ENCODE data around the gene PAPSS2. TPM values are rescaled to one million over a fixed set of nuclear protein-coding genes. Genes with fewer than 3 reads are reported as not detected.

Gene PAPSS2
- total RNA-seq, 4 donors from 2014 or later: 25.5 to 32.1 (median 28.8) TPM

GRCh38 chr10:87656431-87657072 lies 3.1 kb upstream of the PAPSS2 start:
- H3K4me3 ChIP-seq (replicated peaks in 1 of 3): no peak overlapping the region
- no peaks in the 10 kb centered on the region for H3K36me3 ChIP-seq
- DNase-seq: no peak
- peak overlapping the region in 1 of 3 donors; percentile 61 for H3K27ac ChIP-seq
- H3K4me1 ChIP-seq: peaks cover 0 to 19% of the 10 kb centered on the region in 2 donors
- H3K9me3 ChIP-seq: no peaks in the 10 kb centered on the region
- intact Hi-C loops (cut with DNase I): loop anchor here (5.0 to 10.0 kb wide), 2 partner anchors 81 to 122 kb away; no protein-coding TSS in a partner anchor
- no peaks in the 10 kb centered on the region for H3K27me3 ChIP-seq
- 37 to 42% methylated on average over 4 of the region's 4 CpGs for WGBS, 2 donors
- no peak for TF ChIP-seq POLR2A (IDR thresholded peaks at IDR 0.05)
- TF ChIP-seq, protein P1, sequence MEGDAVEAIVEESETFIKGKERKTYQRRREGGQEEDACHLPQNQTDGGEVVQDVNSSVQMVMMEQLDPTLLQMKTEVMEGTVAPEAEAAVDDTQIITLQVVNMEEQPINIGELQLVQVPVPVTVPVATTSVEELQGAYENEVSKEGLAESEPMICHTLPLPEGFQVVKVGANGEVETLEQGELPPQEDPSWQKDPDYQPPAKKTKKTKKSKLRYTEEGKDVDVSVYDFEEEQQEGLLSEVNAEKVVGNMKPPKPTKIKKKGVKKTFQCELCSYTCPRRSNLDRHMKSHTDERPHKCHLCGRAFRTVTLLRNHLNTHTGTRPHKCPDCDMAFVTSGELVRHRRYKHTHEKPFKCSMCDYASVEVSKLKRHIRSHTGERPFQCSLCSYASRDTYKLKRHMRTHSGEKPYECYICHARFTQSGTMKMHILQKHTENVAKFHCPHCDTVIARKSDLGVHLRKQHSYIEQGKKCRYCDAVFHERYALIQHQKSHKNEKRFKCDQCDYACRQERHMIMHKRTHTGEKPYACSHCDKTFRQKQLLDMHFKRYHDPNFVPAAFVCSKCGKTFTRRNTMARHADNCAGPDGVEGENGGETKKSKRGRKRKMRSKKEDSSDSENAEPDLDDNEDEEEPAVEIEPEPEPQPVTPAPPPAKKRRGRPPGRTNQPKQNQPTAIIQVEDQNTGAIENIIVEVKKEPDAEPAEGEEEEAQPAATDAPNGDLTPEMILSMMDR (IDR thresholded peaks at IDR 0.05): peak; percentile 36 to 79 (median 70)

DNA sequence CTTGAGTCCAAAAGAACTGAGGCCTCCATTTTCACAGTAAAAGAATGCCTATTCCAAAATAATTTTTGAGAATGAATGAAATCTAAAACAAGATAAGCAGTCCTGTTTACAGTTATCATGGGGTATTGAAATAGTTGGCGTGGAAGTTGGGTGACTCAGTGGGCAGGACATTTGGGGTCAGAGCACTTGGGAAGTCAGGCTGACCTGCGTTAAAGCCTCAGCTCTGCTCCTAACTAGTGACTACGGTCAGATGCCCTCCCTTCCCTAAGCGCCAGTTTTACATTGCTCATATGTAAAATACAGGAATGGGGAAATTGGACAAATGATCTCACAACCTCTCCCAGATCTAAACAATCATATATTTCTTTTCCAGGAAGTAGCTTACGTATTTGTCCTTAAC lies 2.3 kb upstream of the PAPSS2 start:
- 80 to 85% methylated on average over 5 of the region's 5 CpGs for WGBS, 2 donors
- H3K4me1 ChIP-seq: peaks cover 0 to 19% of the 10 kb centered on the region in 2 donors
- H3K4me3 ChIP-seq (replicated peaks in 1 of 3): no peak overlapping the region
- DNase-seq: no peak
- TF ChIP-seq, protein P1 (IDR thresholded peaks at IDR 0.05): no peak
- no peak for TF ChIP-seq POLR2A (IDR thresholded peaks at IDR 0.05)
- intact Hi-C loops (cut with DNase I): loop anchor here (5.0 to 10.0 kb wide), 2 partner anchors 80 to 123 kb away; no protein-coding TSS in a partner anchor
- no peaks in the 10 kb centered on the region for H3K36me3 ChIP-seq
- no peaks in the 10 kb centered on the region for H3K27me3 ChIP-seq
- peak overlapping the region in 2 of 3 donors; percentile 4 to 61 for H3K27ac ChIP-seq
- no peaks in the 10 kb centered on the region for H3K9me3 ChIP-seq

DNA sequence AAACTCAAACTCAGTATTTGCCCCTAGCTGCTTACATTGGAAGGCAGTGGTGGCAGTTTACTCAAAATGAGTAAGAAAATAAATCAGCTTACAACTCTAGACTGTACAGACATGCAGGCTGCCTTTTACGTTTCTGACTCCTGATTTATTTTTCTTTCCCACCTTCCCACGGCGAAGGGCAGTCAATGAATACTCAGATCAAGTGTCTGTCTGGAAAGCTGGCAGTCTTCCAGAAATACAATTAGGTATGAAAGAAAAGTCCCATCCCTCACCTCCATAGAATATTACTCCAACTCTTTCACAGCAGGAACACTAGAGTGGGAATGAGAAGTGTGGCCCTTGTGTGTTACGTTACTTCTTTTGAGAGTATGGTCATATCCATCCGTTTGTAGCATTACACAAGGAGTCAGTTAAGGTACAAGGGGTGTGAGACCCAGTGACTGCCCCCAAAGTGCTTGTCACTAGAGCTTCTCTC lies 1.3 kb upstream of the PAPSS2 start:
- Histone ChIP-seq H3K27ac (peak overlapping the region; percentile 39 to 75 (median 61)), H3K27me3 (no peaks in the 10 kb centered on the region), H3K36me3 (no peaks in the 10 kb centered on the region), H3K9me3 (no peaks in the 10 kb centered on the region), H3K4me1 (peaks cover 0 to 19% of the 10 kb centered on the region in 2 donors), H3K4me3 (replicated peaks in 1 of 3) (no peak overlapping the region)
- WGBS, 2 donors: 58 to 68% methylated on average over 5 of the region's 5 CpGs
- intact Hi-C loops (cut with DNase I): loop anchor here (5.0 to 10.0 kb wide), 2 partner anchors 79 to 124 kb away; no protein-coding TSS in a partner anchor
- DNase-seq: peak in 1 of 2 donors; percentile 15
- TF ChIP-seq, protein P1 (IDR thresholded peaks at IDR 0.05): no peak
- no peak for TF ChIP-seq POLR2A (IDR thresholded peaks at IDR 0.05)

DNA sequence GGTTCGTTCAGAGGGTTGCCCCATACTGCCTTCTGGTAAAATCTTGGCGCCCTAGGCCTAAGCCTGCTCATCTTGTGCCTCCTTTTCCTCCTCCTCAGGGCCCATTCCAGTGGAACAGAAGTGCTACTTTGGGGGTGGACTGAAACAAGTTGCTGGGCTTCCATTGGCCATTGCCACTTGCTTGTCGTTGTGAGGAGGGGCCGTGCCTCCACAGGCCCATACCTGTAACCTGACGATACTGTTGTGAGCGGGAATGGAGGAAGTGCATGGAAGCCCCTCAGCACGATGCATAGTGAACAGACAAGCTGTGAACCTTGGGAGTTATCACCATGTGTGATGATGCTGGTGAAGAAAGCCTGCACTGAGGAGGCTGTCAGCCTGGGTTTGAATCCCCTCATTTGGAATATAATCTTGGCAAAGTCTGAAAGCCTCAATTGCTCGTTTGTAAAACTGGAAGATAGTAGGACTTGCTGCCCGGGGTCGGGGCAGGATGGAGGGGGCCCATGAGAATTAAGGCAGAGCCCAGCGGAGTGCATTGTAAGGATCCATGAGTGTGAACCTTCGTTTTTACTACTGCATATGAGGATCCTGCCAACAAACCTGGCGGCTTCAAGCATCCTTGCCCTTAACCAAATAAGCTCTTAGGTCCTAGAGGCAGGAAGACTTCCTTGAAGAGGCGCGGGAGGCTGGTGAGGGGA lies 671 bp upstream of the PAPSS2 start:
- Histone ChIP-seq H3K27ac (peak overlapping the region in 2 of 3 donors; percentile 75 to 83), H3K9me3 (no peaks in the 10 kb centered on the region), H3K4me1 (peaks cover 0 to 19% of the 10 kb centered on the region in 2 donors), H3K36me3 (no peaks in the 10 kb centered on the region), H3K4me3 (replicated peaks in 1 of 3) (peak overlapping the region in 1 of 3 donors; percentile 78), H3K27me3 (no peaks in the 10 kb centered on the region)
- 54% methylated on average over 13 to 15 of the region's 15 CpGs for WGBS, 2 donors
- DNase-seq: peak; percentile 11 to 45
- intact Hi-C loops (cut with DNase I): loop anchor here (5.0 to 10.0 kb wide), 2 partner anchors 78 to 124 kb away; no protein-coding TSS in a partner anchor
- no peak for TF ChIP-seq POLR2A (IDR thresholded peaks at IDR 0.05)
- TF ChIP-seq, protein P1 (IDR thresholded peaks at IDR 0.05): no peak
